Measurements from ENCODE around the gene LRRC8D.

DNA sequence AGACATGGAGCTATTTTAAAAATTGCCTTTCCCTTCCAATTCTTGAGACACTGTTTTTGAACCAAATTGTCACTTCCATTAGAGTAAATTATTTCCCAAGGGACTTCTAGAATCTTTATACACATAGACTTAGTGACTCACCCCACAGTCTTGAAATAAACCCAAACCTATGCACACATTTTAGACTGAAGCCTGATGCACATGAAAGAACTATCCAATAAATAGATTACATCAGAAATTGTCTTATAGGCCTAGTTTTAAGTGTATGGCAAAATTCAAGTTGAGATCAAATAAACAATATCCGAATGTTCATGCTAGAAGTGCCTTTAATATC, 141.9 kb downstream of the LRRC8D start:
- TF ChIP-seq, protein P1, sequence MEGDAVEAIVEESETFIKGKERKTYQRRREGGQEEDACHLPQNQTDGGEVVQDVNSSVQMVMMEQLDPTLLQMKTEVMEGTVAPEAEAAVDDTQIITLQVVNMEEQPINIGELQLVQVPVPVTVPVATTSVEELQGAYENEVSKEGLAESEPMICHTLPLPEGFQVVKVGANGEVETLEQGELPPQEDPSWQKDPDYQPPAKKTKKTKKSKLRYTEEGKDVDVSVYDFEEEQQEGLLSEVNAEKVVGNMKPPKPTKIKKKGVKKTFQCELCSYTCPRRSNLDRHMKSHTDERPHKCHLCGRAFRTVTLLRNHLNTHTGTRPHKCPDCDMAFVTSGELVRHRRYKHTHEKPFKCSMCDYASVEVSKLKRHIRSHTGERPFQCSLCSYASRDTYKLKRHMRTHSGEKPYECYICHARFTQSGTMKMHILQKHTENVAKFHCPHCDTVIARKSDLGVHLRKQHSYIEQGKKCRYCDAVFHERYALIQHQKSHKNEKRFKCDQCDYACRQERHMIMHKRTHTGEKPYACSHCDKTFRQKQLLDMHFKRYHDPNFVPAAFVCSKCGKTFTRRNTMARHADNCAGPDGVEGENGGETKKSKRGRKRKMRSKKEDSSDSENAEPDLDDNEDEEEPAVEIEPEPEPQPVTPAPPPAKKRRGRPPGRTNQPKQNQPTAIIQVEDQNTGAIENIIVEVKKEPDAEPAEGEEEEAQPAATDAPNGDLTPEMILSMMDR (IDR thresholded peaks at IDR 0.05): no peak
- TF ChIP-seq POLR2A (IDR thresholded peaks at IDR 0.05): no peak
